ENCODE measurements around the gene CD44.

DNA sequence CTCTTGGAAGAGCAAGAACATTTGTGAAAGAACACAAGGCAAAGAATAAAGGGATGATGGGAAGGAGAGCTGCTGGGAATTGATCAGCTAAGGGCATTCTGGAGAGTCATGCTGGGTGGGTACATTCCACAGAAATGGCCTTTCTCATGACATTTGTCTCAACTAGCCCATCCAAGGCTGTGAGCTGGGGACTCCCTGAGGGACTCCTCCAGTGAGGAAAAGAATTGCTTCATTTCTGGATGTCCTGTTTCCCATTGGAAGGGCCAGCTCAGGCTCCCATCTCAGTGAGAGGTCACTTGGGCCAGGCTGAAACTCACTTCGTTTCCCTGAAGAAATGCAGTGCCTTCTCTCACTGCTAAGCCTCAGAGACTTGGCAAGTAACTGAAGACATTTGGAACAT is 106.8 kb downstream of the CD44 start:
- no peak for TF ChIP-seq EZH2 (IDR thresholded peaks at IDR 0.05)
- TF ChIP-seq POLR2AphosphoS5 (IDR thresholded peaks at IDR 0.05; ENCODE audit: borderline replicate concordance, low read depth, low read length), result no peak

Measured in SK-N-MC (cell line).